ENCODE results near the gene CD83.
"Not testable (repeated sequence)": the region's sequence is repeated elsewhere in the genome, so short reads cannot be mapped to it uniquely, and the experiment has no call there.

The CD83 gene

DNA sequence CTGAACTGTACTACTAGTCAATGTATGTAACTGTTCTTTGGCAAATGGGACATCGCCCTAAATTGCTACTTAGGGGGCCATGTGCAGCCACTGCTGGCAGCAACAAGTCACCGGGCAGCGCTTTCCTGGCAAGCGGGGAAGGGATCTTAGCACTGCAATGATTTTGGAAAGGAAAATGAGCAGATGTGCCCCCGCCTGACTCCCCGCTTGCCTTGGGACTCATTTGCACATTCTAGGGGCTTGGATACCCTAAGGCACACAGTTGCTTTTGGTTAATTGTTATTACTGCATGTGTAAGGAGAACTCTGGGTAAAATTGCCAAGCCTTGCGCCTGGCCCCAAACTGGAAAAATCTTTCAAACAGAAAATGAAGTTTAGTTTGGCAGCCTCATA is 32.2 kb downstream of the CD83 start:
- no peak for DNase-seq
- H3K9me3 Mint-ChIP-seq, result no peaks in the 10 kb centered on the region
- no peak overlapping the region for H3K27ac Mint-ChIP-seq
- ATAC-seq (replicated peaks), result no peak
- H3K4me1 Mint-ChIP-seq (ENCODE audit: low read depth in 2 of 2), result peaks cover 2 to 3% of the 10 kb centered on the region in 2 donors
- no peaks in the 10 kb centered on the region for H3K36me3 Mint-ChIP-seq (ENCODE audit: insufficient read depth)
- H3K4me3 Mint-ChIP-seq, result no peak overlapping the region
- H3K27me3 Mint-ChIP-seq, result no peaks in the 10 kb centered on the region

- not testable (repeated sequence) for H3K36me3 Mint-ChIP-seq (ENCODE audit: insufficient read depth); H3K4me3 Mint-ChIP-seq; DNase-seq; H3K4me1 Mint-ChIP-seq (ENCODE audit: low read depth in 2 of 2); H3K9me3 Mint-ChIP-seq; H3K27me3 Mint-ChIP-seq; ATAC-seq (replicated peaks)
- peak overlapping the region in 1 of 2 donors; percentile 21 for H3K27ac Mint-ChIP-seq
Observed at GRCh38 chr6:14151300-14151699, 33.7 kb downstream of the CD83 start.

- ATAC-seq (replicated peaks) (no peak), DNase-seq (no peak)
- no peak overlapping the region for H3K4me3 Mint-ChIP-seq
- H3K27ac Mint-ChIP-seq, result peak overlapping the region in 1 of 2 donors; percentile 21
- no peaks in the 10 kb centered on the region for H3K27me3 Mint-ChIP-seq
- H3K9me3 Mint-ChIP-seq, result no peaks in the 10 kb centered on the region
- no peaks in the 10 kb centered on the region for H3K36me3 Mint-ChIP-seq (ENCODE audit: insufficient read depth)
- H3K4me1 Mint-ChIP-seq (ENCODE audit: low read depth in 2 of 2), result no peaks in the 10 kb centered on the region
Observed at GRCh38 chr6:14151773-14152172, 34.2 kb downstream of the CD83 start.

- no peaks in the 10 kb centered on the region for H3K36me3 Mint-ChIP-seq (ENCODE audit: insufficient read depth)
- ATAC-seq (replicated peaks) (no peak), DNase-seq (no peak)
- no peaks in the 10 kb centered on the region for H3K9me3 Mint-ChIP-seq
- H3K27me3 Mint-ChIP-seq, result peaks cover 0 to 1% of the 10 kb centered on the region in 2 donors
- H3K4me1 Mint-ChIP-seq (ENCODE audit: low read depth in 2 of 2), result no peaks in the 10 kb centered on the region
- no peak overlapping the region for H3K4me3 Mint-ChIP-seq
- no peak overlapping the region for H3K27ac Mint-ChIP-seq
Observed at GRCh38 chr6:14153228-14153627, 35.7 kb downstream of the CD83 start.

DNA sequence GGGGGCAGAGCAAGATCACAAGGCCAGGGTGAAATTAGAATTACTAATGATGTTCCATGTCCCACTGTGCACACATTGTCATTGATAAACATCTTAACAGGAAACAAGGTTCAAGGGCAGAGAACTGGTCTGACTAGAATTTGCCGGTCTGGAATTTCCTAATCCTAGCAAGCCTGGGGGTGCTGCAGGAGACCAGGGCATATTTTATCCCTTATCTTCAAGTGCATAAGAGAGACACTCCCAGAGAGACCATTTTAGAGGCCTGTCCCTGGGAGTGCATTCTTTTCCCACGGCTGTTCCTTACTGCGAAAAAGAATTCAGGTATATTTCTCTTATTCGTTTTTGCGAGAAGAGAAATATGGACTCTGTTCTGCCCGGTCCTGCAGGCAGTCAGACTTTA is 41.5 kb downstream of the CD83 start:
- Mint-ChIP-seq H3K4me1 (ENCODE audit: low read depth in 2 of 2) (no peaks in the 10 kb centered on the region), H3K36me3 (ENCODE audit: insufficient read depth) (no peaks in the 10 kb centered on the region), H3K4me3 (no peak overlapping the region), H3K9me3 (peaks cover 0 to 2% of the 10 kb centered on the region in 2 donors), H3K27ac (no peak overlapping the region), H3K27me3 (peaks cover 10 to 15% of the 10 kb centered on the region in 2 donors)
- no peak for DNase-seq
- ATAC-seq (replicated peaks), result no peak

DNA sequence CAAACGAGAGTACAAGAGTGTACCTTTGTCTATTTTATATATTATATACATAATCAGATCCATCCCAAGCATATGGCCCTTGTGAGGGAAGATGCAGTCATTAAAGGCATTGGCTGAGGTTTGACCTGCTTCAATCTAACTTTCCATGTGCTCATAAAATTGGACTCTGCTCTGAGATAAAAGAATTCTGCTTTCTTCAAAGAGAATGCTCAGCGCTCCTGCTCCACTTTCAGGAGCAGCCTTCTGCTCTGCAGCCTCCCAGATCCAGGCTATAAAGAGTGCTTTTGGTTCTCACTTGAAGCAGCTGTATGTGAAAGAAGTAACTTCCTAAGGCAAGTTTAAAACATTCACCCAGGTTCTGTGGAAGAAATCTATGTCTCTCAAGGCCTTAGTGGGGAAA is 45.3 kb downstream of the CD83 start:
- Mint-ChIP-seq H3K27me3 (peaks cover 38% of the 10 kb centered on the region in 2 donors), H3K4me1 (ENCODE audit: low read depth in 2 of 2) (no peaks in the 10 kb centered on the region), H3K9me3 (peaks cover 0 to 2% of the 10 kb centered on the region in 2 donors), H3K4me3 (no peak overlapping the region), H3K27ac (no peak overlapping the region), H3K36me3 (ENCODE audit: insufficient read depth) (no peaks in the 10 kb centered on the region)
- DNase-seq (no peak), ATAC-seq (replicated peaks) (no peak)

- no peak overlapping the region for H3K27ac Mint-ChIP-seq
- DNase-seq (no peak), ATAC-seq (replicated peaks) (no peak)
- H3K4me3 Mint-ChIP-seq, result no peak overlapping the region
- H3K4me1 Mint-ChIP-seq (ENCODE audit: low read depth in 2 of 2), result no peaks in the 10 kb centered on the region
- H3K36me3 Mint-ChIP-seq (ENCODE audit: insufficient read depth), result no peaks in the 10 kb centered on the region
- H3K27me3 Mint-ChIP-seq, result peaks cover 37 to 50% of the 10 kb centered on the region in 2 donors
- peaks cover 3 to 10% of the 10 kb centered on the region in 2 donors for H3K9me3 Mint-ChIP-seq
Observed at GRCh38 chr6:14165091-14165490, 47.5 kb downstream of the CD83 start.

DNA sequence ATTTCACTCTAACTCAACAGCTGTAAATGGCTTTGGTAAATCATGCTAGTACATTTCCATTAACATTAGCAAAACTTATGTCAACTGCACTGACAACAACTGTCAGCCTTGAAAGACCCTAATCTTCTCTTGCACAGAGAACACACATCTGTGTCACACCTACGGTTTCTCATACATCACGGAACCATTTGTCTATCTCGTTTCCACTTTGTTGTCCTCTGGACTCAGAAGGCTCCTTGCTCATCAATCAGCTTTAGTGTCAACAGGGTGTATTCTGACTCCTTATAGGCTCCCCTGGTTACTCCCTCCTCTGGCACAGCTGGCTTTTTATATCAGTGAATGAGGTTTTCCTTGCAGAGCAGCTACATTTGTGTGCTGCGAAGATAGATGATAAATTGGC is 49.3 kb downstream of the CD83 start:
- Mint-ChIP-seq H3K4me3 (no peak overlapping the region), H3K9me3 (peaks cover 3 to 10% of the 10 kb centered on the region in 2 donors), H3K27ac (no peak overlapping the region), H3K4me1 (ENCODE audit: low read depth in 2 of 2) (no peaks in the 10 kb centered on the region), H3K36me3 (ENCODE audit: insufficient read depth) (no peaks in the 10 kb centered on the region), H3K27me3 (peaks cover 37 to 50% of the 10 kb centered on the region in 2 donors)
- ATAC-seq (replicated peaks) (no peak), DNase-seq (no peak)

DNA sequence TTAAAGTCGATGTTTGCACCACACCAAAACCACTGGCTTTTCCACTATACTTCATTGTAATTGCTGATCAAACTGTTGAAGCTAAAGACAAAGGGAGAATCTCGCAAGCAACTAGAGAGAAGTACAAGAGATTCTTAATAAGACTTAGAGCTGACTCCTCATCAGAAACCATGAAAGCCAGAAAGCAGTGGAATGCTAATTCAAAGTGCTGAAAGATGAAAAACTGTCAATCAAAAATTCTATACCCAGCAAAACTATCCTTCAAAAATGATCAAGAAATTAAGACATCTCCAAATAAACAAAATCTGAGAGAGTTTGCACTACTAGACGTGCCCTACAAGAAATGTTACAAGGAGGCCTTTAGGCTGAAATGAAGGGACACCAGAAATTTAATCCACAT is 52.6 kb downstream of the CD83 start:
- H3K27me3 Mint-ChIP-seq, result peaks cover 25 to 35% of the 10 kb centered on the region in 2 donors
- H3K9me3 Mint-ChIP-seq, result peaks cover 5 to 10% of the 10 kb centered on the region in 2 donors
- no peak for DNase-seq
- H3K4me1 Mint-ChIP-seq (ENCODE audit: low read depth in 2 of 2), result no peaks in the 10 kb centered on the region
- no peak overlapping the region for H3K27ac Mint-ChIP-seq
- no peak overlapping the region for H3K4me3 Mint-ChIP-seq
- no peak for ATAC-seq (replicated peaks)
- no peaks in the 10 kb centered on the region for H3K36me3 Mint-ChIP-seq (ENCODE audit: insufficient read depth)

DNA sequence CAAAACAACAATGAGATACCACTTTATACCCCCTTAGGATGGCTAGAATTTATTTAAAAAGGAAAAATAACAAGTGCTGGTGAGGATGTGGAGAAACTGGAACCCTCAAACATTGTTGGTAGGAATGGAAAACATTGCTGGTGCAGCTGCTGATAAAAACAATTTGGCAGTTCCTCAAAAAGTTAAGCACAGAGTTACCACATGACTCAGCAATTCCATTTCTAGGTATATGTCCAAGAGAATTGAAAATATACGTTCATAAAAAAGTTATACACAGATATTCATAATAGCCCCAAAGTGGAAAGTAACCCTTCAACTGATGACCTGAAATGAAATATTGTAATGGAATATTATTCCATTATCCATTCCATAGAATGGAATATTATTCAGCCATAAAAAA is 55.0 kb downstream of the CD83 start:
- Mint-ChIP-seq H3K9me3 (peaks cover 5 to 10% of the 10 kb centered on the region in 2 donors), H3K27ac (no peak overlapping the region), H3K4me3 (no peak overlapping the region), H3K36me3 (ENCODE audit: insufficient read depth) (no peaks in the 10 kb centered on the region), H3K27me3 (peaks cover 8 to 21% of the 10 kb centered on the region in 2 donors), H3K4me1 (ENCODE audit: low read depth in 2 of 2) (no peaks in the 10 kb centered on the region)
- ATAC-seq (replicated peaks) (no peak), DNase-seq (no peak)

DNA sequence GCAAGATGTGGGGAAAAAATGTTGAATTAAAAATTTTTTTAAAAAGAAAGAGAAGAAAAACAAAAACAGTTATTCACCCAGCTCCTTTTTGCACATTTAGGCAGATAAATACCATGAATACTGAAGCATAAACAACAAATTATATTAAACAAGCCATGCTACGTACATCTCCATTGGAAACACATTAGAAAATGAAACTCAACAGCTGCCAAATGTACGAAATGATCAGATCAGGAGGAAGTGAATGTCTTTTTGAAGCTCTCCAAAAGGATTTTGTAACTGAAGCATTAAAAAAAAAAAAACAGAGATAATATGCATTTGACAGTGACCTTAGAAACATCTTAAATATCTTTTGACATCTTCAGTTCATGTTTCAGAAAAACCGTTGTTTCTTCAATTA is 56.7 kb downstream of the CD83 start:
- Mint-ChIP-seq H3K36me3 (ENCODE audit: insufficient read depth) (no peaks in the 10 kb centered on the region), H3K27ac (no peak overlapping the region), H3K4me1 (ENCODE audit: low read depth in 2 of 2) (no peaks in the 10 kb centered on the region), H3K4me3 (no peak overlapping the region), H3K27me3 (peaks cover 0 to 9% of the 10 kb centered on the region in 2 donors), H3K9me3 (peaks cover under 1 to 1% of the 10 kb centered on the region in 2 donors)
- ATAC-seq (replicated peaks), result no peak
- DNase-seq, result no peak

DNA sequence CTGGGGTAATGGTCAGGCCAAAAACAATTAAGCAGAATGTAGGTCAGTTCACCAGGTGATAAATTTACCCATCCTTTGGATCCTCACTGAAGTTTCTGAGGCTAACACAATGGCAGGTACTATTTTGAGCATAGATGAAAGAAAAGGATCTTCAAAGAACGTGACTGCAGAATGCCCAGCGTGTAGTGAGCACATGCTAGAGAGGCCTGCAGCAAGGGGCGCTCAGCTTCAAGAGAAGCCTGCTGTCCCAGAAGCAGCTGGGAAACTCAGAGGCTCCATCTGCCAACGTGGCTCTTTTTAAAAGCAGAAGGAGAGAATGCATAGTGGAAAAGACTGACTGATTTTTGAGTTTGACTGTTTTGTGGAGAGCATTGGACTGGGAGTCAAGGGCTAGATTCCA is 57.4 kb downstream of the CD83 start:
- Mint-ChIP-seq H3K9me3 (peaks cover 0 to 1% of the 10 kb centered on the region in 2 donors), H3K36me3 (ENCODE audit: insufficient read depth) (no peaks in the 10 kb centered on the region), H3K27ac (no peak overlapping the region), H3K27me3 (peaks cover 0 to 9% of the 10 kb centered on the region in 2 donors), H3K4me3 (no peak overlapping the region), H3K4me1 (ENCODE audit: low read depth in 2 of 2) (no peaks in the 10 kb centered on the region)
- ATAC-seq (replicated peaks), result no peak
- DNase-seq, result no peak

DNA sequence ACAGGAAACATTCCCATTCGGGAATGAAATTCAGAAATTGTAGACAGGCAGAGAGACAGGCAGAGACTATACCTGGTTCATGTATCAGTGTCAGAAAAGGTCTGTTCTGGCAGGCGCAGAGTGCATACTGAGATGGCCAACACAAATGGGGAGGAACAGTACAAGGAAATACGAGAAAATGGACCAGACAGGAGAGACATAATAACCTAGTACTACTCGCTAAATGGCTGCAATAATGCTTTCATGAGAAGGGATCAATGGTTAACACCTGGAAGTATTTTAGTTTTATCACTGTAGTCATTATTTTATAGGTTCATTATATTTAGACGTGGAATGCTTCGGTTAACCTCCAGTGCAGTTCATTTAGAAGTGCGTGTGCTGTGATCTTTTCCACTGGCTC is 58.9 kb downstream of the CD83 start:
- H3K4me1 Mint-ChIP-seq (ENCODE audit: low read depth in 2 of 2), result no peaks in the 10 kb centered on the region
- no peak for ATAC-seq (replicated peaks)
- no peak overlapping the region for H3K27ac Mint-ChIP-seq
- peaks cover 4 to 9% of the 10 kb centered on the region in 2 donors for H3K27me3 Mint-ChIP-seq
- no peak for DNase-seq
- H3K9me3 Mint-ChIP-seq, result peaks cover 0 to 1% of the 10 kb centered on the region in 2 donors
- H3K4me3 Mint-ChIP-seq, result no peak overlapping the region
- H3K36me3 Mint-ChIP-seq (ENCODE audit: insufficient read depth), result no peaks in the 10 kb centered on the region

DNA sequence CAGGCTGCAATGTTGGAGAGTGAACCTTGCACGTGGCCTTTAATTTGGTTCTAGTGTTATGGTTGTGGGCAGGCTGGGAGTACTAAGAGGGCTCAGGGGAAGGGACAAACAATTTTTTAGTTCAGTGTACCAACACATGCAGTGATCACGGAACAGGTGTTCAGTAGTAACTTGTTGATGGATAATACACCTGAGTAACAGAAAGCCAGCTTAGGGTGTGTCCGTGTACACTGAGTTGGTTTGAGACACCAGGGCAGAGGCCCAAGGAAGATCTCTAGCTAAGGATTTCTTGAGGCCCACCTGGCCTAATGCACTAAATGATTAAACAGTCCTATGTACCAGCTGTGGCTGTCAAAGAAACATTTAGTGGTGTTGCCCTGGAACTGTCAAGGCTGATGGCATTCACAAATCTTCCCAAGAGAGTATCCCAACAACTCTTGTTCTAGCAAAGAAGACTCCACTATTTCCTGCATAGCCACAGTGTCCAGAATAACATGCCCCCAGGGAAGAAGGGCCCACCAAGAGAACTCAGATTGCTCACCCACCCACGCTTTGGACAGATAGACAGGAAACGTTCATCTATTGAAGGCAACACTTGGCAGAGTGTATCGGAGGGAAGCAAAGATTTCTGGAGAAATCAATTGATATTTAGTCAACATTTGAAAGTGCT is 60.0 kb downstream of the CD83 start:
- ATAC-seq (replicated peaks) (no peak), DNase-seq (no peak)
- Mint-ChIP-seq H3K4me1 (ENCODE audit: low read depth in 2 of 2) (no peaks in the 10 kb centered on the region), H3K27me3 (peaks cover 9 to 10% of the 10 kb centered on the region in 2 donors), H3K4me3 (no peak overlapping the region), H3K27ac (no peak overlapping the region), H3K9me3 (peaks cover 0 to 1% of the 10 kb centered on the region in 2 donors), H3K36me3 (ENCODE audit: insufficient read depth) (no peaks in the 10 kb centered on the region)
